Measurements from ENCODE around the gene SCNN1A. TPM values are rescaled to one million over a fixed set of nuclear protein-coding genes. Genes with fewer than 3 reads are reported as not detected.

Gene SCNN1A
- total RNA-seq, 6 experiments from 2014 or later = 0.18 TPM; not detected in 5

DNA sequence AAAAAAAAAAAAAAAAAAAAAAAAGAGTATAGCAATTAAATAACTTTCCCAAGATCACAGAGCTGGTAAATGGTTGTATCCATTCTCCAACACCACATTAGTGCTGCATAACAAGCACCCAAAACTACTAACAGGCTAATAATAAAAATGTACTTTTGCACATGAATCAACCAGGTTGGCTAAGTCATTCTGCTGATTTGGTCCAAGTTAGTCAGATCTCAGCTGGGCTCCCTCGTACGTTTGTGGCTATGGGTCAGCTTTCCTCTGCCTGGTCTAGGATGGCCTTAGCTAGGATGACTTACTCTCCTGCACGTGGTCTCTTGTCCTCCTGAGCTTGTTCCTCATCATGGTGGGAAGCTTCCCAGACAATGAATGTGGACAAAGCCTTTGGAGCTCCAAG lies 72.7 kb downstream of the SCNN1A start:
- Mint-ChIP-seq H3K9me3 (no peaks in the 10 kb centered on the region), H3K27ac (no peak overlapping the region), H3K4me1 (ENCODE audit: low read depth) (peaks cover 11% of the 10 kb centered on the region), H3K36me3 (ENCODE audit: low read depth) (no peaks in the 10 kb centered on the region), H3K4me3 (no peak overlapping the region), H3K27me3 (ENCODE audit: insufficient read depth) (peaks cover 12% of the 10 kb centered on the region)
- no peak for DNase-seq
- TF ChIP-seq CTCF (IDR thresholded peaks at IDR 0.05) = no peak

DNA sequence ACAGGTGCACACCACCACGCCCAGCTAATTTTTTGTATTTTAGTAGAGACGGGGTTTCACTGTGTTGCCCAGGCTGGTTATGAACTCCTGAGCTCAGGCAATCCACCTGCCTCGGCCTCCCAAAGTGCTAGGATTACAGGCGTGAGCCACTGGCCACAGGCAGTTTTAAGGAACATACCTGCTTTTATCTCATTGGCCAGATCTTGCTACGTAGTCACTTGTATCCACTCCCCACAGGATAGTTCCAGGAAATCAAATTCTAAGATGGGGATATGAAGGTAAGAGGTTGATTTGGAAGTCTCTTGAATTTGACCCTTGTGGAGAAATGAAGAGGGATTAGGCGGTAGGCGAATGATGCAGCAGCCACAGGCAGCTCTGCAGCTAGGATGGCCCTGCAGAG lies 73.6 kb downstream of the SCNN1A start:
- TF ChIP-seq CTCF (IDR thresholded peaks at IDR 0.05) = no peak
- DNase-seq = no peak
- Mint-ChIP-seq H3K27me3 (ENCODE audit: insufficient read depth) (peaks cover 9% of the 10 kb centered on the region; the same call in 1 of the 2 replicates), H3K36me3 (ENCODE audit: low read depth) (no peaks in the 10 kb centered on the region), H3K27ac (no peak overlapping the region), H3K4me3 (no peak overlapping the region), H3K4me1 (ENCODE audit: low read depth) (peaks cover 16% of the 10 kb centered on the region), H3K9me3 (no peaks in the 10 kb centered on the region)

- no peaks in the 10 kb centered on the region for H3K9me3 Mint-ChIP-seq
- no peak for DNase-seq
- H3K36me3 Mint-ChIP-seq (ENCODE audit: low read depth) = no peaks in the 10 kb centered on the region
- H3K27ac Mint-ChIP-seq = peak overlapping the region; percentile 67
- H3K4me3 Mint-ChIP-seq = no peak overlapping the region
- no peak for TF ChIP-seq CTCF (IDR thresholded peaks at IDR 0.05)
- peaks cover 3% of the 10 kb centered on the region; the same call in 1 of the 2 replicates for H3K27me3 Mint-ChIP-seq (ENCODE audit: insufficient read depth)
- peaks cover 40% of the 10 kb centered on the region for H3K4me1 Mint-ChIP-seq (ENCODE audit: low read depth)
Measured at GRCh38 chr12:6297170-6297569, 78.2 kb downstream of the SCNN1A start.

Other genes with a start within 250 kb of the SCNN1A start
- 10 to 100 TPM; 43.2 to 72.6 (median 46.4) TPM for gene CD9, start 175.2 kb downstream of the SCNN1A start, total RNA-seq (2021; fragmentation: NEBNext Ultra II Directional; extraction: Animal tissue kit (Norgen Biotek cat#: 25700))
- not detected for gene PLEKHG6, start 64.9 kb downstream of the SCNN1A start, total RNA-seq (2021; fragmentation: NEBNext Ultra II Directional; extraction: Animal tissue kit (Norgen Biotek cat#: 25700))
- 100 to 1,000 TPM; 105 to 122 (median 112) TPM for gene TNFRSF1A, start 33.5 kb downstream of the SCNN1A start, total RNA-seq (2021; fragmentation: NEBNext Ultra II Directional; extraction: Animal tissue kit (Norgen Biotek cat#: 25700))
- gene LTBR, start 8.6 kb upstream of the SCNN1A start, total RNA-seq (2021; fragmentation: NEBNext Ultra II Directional; extraction: Animal tissue kit (Norgen Biotek cat#: 25700)) = 100 to 1,000 TPM in 3 of 6 experiments, 10 to 100 TPM in 3; 91.5 to 124 (median 106) TPM
- gene CD27, start 69.4 kb upstream of the SCNN1A start, total RNA-seq (2021; fragmentation: NEBNext Ultra II Directional; extraction: Animal tissue kit (Norgen Biotek cat#: 25700)) = under 1 TPM in 2 of 6 experiments, not detected in 4; 0.19 to 0.28 TPM
- gene TAPBPL, start 76.5 kb upstream of the SCNN1A start, total RNA-seq (2021; fragmentation: NEBNext Ultra II Directional; extraction: Animal tissue kit (Norgen Biotek cat#: 25700)) = 1 to 10 TPM; 4.3 to 8.2 (median 6.5) TPM
- 10 to 100 TPM in 5 of 6 experiments, 1 to 10 TPM in 1; 8.6 to 13.0 (median 10.8) TPM for gene VAMP1, start 95.1 kb upstream of the SCNN1A start, total RNA-seq (2021; fragmentation: NEBNext Ultra II Directional; extraction: Animal tissue kit (Norgen Biotek cat#: 25700))
- 100 to 1,000 TPM; 227 to 290 (median 257) TPM for gene MRPL51, start 117.7 kb upstream of the SCNN1A start, total RNA-seq (2021; fragmentation: NEBNext Ultra II Directional; extraction: Animal tissue kit (Norgen Biotek cat#: 25700))
- 10 to 100 TPM; 42.2 to 75.9 (median 65.4) TPM for gene NCAPD2, start 118.5 kb upstream of the SCNN1A start, total RNA-seq (2021; fragmentation: NEBNext Ultra II Directional; extraction: Animal tissue kit (Norgen Biotek cat#: 25700))
- gene GAPDH, start 159.0 kb upstream of the SCNN1A start, total RNA-seq (2021; fragmentation: NEBNext Ultra II Directional; extraction: Animal tissue kit (Norgen Biotek cat#: 25700)) = 1,000 to 10,000 TPM; 6,263 to 7,539 (median 6,900) TPM
- gene IFFO1, start 180.5 kb upstream of the SCNN1A start, total RNA-seq (2021; fragmentation: NEBNext Ultra II Directional; extraction: Animal tissue kit (Norgen Biotek cat#: 25700)) = 10 to 100 TPM; 25.9 to 35.6 (median 29.2) TPM
- 10 to 100 TPM; 39.5 to 60.5 (median 42.6) TPM for gene NOP2, start 192.7 kb upstream of the SCNN1A start, total RNA-seq (2021; fragmentation: NEBNext Ultra II Directional; extraction: Animal tissue kit (Norgen Biotek cat#: 25700))
- gene CHD4, start 231.8 kb upstream of the SCNN1A start, total RNA-seq (2021; fragmentation: NEBNext Ultra II Directional; extraction: Animal tissue kit (Norgen Biotek cat#: 25700)) = 100 to 1,000 TPM; 167 to 193 (median 183) TPM

All from HFFc6 (cell line).